ENCODE results near the gene STEAP4.

Gene STEAP4

DNA sequence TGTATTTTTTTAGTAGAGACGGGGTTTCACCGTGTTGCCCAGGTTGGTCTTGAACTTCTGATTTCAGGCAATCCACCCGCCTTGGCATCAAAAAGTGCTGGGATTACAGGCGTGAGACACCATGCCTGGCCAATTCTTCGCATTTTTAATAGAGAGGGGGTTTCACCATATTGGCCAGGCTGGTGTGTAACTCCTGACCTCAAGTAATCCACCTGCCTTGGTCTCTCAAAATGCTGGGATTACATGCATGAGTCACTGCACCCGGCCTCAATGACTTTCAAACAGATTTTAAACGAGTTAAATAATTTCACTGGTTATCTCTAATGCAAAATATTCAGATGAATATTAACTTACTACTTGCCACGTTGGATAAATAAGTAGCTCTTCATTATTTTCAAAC is 37.6 kb upstream of the STEAP4 start:
- TF ChIP-seq, protein P1, sequence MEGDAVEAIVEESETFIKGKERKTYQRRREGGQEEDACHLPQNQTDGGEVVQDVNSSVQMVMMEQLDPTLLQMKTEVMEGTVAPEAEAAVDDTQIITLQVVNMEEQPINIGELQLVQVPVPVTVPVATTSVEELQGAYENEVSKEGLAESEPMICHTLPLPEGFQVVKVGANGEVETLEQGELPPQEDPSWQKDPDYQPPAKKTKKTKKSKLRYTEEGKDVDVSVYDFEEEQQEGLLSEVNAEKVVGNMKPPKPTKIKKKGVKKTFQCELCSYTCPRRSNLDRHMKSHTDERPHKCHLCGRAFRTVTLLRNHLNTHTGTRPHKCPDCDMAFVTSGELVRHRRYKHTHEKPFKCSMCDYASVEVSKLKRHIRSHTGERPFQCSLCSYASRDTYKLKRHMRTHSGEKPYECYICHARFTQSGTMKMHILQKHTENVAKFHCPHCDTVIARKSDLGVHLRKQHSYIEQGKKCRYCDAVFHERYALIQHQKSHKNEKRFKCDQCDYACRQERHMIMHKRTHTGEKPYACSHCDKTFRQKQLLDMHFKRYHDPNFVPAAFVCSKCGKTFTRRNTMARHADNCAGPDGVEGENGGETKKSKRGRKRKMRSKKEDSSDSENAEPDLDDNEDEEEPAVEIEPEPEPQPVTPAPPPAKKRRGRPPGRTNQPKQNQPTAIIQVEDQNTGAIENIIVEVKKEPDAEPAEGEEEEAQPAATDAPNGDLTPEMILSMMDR (IDR thresholded peaks at IDR 0.05) = no peak

DNA sequence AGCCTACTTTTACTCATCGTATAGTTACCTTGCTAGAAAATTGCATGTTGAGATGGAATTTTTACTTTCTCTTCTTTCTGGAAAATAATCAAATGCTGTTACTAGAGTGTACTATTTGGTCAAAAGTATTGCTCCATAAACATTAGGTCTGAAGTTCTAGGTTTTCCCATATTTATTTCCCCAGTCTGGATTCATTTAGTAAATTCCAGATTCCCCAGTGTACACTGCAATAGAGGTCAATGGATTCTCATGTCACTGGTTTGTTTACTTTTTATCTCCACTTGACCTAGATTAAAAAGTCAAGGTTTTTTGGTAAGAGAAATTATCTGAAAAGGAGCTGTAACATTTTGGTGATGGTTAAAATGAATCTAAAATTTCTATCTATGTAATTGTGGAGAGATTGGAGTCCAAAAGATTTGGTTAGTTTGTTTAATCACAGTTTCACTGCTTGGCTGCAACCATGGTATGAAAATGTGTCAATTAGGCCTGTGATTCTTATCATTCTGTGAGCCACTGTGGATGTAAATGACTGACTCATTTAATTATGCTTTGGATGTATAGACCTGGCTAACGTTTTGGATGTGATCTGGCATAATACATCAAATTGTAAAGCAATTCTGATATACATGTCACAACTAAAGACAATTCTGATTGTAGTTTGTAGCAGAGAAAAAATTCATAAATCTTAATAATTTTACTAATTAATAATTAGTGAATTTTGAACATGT is 32.7 kb upstream of the STEAP4 start:
- TF ChIP-seq, protein P1 (IDR thresholded peaks at IDR 0.05) = no peak

DNA sequence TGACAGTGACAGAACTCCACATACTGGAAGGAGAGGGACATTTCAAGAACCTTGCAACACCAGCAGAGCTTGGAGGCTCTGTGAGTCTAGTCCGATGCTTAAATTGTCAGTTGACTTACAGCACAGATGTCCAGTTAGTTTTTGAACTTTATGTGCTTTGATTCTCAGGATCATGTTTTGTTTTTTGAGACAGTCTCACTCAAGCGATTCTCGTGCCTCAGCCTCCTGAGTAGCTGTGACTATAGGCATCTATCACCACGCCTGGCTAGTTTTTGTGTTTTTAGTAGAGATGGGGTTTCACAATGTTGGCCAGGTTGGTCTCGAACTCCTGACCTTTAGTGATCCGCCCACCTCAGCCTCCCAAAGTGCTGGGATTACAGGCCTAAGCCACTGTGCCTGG is 31.8 kb upstream of the STEAP4 start:
- TF ChIP-seq, protein P1 (IDR thresholded peaks at IDR 0.05) = no peak

DNA sequence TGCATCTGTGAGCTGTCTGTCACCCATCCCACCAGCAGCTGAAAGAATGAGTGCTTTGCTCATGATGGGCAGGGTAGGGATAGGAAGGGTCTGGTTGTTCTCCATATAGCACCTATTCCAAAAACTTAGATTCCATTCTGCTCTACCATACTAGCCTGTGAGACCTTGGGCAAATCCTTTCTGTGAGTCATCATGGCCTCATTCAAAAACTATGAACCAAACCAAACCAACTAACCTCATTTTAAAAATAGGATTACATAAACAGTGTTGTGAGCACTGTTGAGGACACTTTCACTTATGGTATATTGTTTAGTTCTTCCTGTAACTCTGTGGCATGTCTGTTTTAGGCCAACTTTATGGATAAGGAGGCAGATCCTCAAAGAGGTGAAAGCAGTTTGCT is 30.9 kb upstream of the STEAP4 start:
- TF ChIP-seq, protein P1 (IDR thresholded peaks at IDR 0.05) = no peak

GRCh38 chr7:88331322-88331721 is 24.6 kb upstream of the STEAP4 start:
- TF ChIP-seq, protein P1 (IDR thresholded peaks at IDR 0.05) = no peak

GRCh38 chr7:88329532-88330463 is 23.1 kb upstream of the STEAP4 start:
- TF ChIP-seq, protein P1 (IDR thresholded peaks at IDR 0.05) = no peak

DNA sequence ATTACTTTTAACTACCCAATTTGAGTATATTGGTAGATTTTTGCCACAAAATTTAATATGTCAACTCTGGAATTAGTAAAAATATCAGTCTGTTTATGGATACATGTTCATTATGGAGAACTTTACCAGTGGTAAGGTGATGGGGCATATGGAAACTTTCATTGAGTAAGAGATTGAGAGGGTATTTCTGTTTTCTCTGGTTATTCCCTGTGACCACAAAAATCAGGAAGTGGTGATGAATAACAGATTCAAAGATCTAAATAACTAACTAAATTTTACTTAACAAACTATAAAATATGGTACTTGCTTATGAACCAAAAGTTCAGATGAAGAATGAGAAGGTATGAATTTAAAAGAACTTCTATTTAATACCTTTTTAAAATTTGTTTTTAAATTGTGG is 22.1 kb upstream of the STEAP4 start:
- TF ChIP-seq, protein P1 (IDR thresholded peaks at IDR 0.05) = no peak
